HG03378 (cell line): ENCODE results near the gene RTL1.

Experiments used
- ATAC-seq: cut with Tn5 transposase; IDR thresholded peaks from one replicate; pipeline ENCODE4 v1.9.1; 2021; ENCODE audit warnings: mild to moderate bottlenecking, moderate library complexity; ENCODE audit not compliant: unreplicated experiment

The RTL1 gene

DNA sequence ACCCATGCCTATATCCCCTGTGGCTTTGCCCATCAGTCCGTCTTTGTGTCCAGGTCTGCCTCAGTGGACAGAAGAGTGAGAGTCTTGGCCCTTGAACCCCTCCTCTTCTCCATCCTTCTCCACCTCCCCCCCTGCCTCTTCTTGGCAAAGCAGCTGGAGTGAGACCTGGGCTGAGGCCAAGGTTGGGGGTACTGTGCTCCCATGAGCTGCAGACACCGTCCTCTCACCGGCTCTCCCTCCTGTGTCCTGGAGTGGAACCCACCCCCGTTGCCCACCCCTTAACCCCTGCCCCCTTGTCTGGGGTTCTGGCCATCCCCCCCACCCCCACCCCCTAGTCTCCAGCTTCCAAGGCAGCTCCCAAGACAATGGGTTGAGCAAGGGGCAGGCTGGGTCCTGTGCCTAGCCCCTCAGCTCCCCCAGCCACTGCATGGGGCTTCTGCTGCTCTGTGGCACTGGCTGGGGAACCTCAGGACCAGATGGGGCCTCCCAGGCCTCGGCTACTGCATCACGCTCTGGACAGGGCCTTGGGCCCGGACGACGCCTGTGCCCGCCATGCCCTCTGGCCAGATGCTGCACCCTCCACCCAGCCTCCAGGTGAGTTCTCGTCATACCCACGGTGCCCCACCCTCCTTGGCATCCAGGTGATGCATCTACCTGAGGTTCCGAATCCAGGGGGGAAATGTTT is 35.7 kb downstream of the RTL1 start:
- ATAC-seq = no peak

DNA sequence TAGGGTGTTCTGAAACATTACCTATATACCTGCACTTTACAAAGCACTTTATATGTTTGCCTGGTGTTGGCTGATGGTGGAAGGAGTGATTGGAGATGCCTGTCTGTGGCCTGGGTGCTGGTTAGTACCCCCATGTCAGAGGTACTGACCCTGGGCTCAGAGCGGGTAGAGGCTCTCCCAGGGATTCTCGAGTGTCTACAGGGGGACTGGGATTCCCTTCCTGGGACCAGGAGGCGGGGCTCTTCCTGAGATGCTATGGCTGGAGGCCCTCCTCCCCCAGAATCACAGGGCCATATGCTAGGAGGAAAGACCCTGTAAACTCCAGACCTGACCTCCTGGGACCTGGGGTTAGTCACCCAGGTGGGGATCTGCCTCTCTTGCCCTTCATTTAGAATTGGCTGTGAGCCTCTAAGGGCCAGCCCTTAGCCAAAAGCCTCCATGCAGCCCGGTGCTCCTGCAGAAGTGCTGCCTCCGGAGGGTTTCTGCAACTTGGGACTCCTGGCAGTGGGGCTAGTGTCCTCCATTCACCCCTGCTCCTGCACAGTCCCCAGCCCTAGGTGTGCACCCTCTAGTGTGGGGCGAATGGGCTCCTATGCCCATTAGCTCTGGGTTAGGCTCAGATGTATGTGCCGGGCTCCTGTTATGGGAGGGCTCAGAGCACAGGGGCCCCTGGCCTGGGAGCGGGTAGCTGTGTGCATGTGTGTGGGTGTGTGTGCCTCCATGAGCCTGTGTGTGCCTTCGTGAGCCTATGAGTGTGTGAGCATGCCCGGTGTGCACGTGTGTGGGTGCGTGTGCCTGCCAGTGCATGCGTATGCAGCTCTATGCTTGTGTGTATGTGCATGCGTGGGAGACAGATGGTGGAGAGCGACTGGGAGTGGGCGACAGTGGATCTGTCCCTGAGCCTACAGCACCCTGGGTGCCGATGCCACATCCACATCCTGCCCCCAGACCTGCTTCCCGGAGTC is 36.6 kb downstream of the RTL1 start:
- no peak for ATAC-seq

DNA sequence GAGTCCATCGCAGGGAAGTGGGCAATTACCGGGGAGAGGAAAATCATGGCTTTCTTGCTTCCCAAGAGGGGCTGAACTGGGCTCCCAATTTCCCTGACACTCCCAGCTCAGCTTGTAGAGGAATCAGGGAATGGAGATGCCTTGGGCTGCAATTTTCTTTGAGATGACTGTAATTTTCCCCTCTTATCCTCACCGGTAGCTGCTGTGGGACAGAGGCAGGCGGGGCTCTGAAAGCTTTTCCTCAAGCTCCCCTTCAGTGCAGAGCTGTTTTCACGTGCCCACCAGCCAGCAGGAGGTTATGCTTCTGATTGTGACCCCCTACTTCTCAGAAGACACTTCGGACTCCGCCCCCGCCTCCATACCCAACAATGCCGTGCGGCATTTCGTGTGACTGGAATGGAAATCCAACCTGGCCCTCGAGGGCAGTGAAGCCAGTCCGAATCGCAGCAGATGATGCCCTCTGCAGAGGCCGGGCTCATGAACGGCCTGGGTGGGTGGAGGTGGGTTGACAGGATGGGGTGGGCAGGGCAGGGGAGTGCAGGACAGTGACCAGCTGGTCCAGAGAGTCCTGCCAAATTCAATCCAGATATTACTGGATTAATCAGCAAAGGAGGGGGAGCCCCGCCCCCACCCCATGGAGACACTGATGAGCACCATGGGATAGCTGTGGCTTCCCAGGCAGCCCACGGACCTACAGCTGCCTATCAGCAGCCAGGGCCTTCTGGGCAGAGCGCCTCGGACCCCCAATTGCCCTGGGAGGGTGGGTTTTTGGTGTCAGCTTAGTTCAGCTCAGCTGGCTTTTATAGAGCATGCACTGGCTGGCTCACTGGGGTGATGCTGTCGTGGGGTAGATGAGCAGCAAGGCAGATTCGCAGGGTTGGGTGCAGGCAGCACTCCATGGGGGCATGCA is 37.6 kb downstream of the RTL1 start:
- no peak for ATAC-seq

DNA sequence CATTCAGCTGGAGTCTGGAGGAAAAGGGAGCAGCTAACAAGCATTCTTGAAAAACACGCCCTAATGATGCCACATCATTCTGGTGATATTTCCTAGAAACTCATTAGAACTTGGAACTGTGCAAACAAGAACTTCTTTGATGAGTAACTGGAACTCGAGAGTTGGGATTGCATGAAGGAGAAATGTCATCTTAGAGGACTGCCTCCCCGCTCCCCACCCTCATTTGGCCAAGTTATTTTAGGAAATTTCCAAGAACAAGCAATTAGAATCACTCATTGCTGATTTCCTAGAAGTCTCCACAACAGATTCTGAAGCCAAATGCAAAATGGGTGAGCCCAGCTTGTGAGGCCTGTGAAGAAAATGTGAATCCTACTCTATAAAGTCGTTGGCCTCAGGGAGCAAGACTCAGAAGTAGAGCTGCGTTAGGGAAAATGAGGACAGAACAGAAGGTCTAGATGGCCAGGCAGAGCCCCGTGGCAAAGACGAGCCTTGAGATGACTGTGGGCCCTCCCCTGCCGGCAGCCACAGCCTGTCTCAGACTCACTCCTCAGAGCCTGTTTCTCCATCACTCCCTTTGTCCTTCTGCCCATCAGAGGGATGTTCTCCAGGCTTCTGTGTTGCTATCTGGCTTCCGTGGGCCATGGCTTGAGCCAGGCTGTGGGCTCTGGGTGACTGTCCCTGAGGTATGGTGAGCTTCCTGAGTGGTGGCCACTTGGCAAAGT is 38.4 kb downstream of the RTL1 start:
- ATAC-seq = no peak

DNA sequence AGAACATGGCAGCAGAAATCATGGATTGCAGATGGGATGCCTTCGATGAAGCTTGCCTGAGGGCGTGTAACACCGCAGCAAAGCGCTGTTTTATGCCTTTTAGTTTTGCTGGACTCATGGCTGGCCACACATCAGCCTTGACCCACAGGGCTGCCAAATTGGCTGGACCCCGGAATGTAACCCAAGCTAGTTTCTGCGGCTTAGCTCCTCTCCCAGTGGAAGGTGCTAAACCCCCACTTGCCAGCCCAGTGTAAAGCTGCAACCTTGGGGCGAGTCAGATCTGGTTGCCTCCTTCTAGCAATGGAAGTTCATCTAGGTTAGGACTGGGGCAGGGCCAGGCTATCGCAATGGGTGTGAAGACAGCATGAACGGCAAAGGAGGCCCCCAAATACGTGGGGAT is 39.3 kb downstream of the RTL1 start:
- no peak for ATAC-seq

DNA sequence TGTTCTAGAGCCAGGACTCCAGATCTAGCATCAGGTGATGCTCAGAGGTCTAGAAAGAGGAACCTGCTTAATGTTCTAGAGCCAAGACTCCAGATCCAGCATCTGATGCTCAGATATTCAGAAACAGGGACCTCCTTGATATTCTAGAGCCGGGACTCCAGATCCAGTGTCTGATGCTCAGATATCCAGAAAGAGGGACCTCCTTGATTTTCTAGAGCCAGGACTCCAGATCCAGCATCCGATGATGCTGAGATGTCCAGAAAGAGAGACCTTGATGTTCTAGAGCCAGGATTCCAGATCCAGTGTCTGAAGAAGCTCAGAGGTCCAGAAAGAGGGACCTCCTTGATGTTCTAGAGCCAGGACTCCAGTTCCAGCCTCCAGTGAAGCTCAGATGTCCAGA is 40.7 kb downstream of the RTL1 start:
- no peak for ATAC-seq

DNA sequence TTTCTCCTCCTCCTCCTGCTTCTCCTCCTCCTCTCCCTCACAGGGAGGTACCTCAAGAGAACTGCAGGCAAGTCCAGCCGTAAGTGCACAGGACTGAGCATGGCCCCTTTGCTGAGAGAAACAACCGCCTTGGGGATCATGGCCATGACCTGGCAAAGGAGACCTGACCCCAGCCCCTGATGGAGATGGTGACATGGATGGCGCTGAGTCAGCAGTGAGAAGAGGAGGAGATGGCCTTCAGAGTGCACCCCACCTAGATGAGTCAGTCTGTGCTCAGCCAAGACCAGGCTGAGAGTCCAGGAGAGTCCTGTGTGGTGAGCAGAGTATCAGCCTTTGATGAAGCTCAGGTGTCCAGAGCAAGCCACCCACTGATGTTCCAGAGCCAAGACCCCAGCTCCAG is 41.2 kb downstream of the RTL1 start:
- ATAC-seq = no peak

DNA sequence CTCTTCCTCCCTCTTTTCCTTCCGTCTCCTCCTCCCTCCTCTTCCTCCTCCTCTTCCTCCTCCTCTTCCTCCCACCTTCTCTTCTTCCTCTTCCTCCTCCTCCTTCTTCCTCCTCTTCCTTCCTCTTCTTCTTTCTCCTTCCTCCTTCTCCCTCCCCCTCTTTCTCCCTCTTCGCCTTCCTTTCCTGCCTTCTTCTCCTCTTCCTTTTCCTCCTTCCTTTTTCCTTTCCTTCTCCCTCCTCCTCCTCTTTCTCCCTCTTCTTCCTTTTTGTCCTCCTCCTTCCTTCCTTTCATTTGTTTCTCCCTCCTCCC is 41.6 kb downstream of the RTL1 start:
- ATAC-seq = no peak

DNA sequence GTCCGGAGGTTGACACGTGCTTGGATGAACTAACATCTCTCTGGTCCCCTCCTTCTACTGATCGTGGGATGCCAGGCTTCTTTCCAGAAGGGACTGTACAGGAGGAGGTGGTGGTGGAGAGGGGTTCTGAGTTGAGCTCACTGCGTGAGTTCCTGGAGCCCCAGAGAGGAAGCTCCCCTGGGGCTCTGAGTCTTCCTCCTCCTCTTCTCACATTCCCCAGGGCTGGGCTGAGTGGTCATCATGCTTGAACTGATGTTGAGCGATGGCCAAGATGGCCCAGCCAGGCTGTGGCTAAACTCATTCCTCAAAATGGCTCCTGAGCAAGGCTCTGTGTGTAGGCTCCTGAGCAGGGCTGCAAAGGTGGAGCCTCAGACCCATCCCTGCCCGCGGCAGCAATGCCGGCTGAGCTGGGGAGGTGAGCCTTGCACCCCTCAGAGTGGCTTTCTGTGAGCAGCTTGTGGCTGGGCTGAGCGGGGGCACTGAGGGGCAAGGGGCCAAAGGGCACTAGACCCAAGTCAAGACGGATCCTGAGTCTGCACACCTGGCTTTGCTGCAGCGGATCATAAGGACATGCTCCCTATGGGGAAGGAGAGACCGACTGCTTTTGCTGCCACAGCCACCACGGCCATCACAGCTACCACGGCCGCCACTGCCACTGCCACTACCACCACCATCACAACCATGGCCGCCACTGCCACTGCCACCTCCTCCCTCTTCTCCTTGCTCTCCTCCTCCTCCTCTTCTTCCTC is 42.2 kb downstream of the RTL1 start:
- ATAC-seq = no peak

DNA sequence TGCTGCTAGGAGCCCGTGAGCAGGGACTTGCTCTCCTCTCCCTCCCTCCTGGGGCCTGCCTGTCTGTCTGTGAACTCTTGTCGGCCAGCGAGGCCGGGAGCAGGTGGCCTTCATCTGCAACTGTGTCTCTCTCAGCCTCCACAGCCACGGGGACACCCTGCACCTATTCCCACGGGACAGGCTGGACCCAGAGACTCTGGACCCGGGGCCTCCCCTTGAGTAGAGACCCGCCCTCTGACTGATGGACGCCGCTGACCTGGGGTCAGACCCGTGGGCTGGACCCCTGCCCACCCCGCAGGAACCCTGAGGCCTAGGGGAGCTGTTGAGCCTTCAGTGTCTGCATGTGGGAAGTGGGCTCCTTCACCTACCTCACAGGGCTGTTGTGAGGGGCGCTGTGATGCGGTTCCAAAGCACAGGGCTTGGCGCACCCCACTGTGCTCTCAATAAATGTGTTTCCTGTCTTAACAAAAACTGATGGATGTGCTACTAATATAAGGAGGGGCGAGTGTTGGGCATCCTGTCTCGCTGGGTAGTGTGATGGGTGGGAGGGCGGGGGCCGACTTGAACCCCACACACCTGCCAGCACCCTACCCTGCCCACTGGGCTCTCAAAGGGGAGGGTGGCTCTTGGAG is 42.9 kb downstream of the RTL1 start:
- ATAC-seq = no peak

DNA sequence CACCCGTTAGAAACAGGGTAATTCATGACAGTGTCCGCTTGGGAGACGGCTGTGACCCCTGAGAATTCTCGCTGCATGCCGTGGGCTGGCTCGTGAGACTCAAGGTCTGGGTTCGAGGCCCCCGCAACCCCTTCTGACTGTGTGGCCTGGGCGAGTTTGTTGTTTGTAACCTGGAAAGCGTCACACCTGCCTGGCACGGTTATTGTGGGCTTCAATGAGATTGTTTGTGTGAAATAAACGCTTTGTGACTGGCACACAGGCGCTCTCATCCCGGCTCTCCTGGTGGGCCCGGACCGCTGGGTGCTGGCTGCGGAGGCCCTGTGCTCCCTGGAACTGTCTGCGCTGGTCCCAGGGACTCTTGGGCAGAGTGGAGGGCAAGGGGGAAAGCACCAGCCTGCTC is 43.7 kb downstream of the RTL1 start:
- no peak for ATAC-seq

DNA sequence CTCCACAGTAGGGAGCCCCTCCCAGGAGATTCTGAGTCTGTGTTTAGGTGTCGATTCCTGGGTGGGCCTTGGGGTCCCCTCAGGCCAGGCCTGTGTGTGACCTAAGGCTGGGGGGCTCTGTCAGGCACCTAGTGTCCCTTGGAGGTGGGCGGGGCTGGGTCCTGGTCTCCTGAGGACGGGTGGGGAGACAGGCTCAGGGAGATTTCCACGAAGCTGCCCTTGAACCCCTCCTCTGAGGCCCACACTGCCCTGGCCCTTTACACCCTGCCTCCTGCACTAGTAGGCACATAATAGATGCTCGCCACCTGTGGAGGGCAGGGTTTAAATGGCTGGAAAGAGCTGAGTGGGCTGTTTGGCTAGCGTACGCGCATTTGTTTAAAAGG is 44.7 kb downstream of the RTL1 start:
- no peak for ATAC-seq

DNA sequence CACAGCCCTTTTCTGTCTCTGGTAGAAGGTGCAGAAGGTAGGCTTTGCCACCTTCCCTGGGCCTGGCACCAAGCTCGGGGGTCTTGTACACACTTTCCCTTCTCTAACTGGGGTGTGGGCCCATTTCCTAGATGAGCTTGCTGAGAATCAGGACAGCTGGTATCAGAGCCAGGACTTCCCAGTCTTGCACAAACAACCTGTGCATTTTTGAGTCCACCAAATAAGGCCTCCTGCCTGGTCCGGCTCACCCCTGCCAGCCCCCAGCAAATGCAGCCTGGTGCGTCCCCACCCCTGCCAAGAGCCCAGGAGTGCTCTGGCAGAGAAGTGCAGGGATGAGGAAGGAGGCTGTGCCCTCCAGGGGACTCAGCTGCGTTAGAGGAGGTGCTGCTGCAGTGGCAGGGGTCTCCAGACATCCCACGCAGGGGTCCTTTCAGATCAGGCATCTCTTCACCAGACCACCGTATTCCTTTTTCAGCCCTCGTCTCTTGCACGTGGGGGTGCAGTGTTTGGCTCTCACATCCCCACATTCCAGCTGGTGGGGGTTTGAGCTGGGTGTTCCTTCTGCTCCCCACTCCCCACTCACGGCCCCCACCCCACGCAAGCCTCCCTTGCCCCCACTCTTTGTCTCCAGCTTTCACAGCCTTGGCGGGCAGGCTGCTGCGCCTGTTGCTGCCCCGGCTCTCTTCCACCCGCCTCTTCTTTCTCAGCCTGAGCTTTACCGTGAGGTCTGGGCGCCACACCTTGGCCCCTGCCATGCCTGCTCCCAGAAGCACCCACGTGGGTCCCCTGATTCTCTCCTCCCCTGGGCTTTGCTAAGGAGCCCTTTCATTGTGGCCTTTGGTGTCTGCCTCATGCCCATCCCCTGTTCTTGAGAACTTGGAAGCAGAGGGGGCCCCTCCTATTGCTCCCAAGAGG is 45.3 kb downstream of the RTL1 start:
- ATAC-seq = no peak

DNA sequence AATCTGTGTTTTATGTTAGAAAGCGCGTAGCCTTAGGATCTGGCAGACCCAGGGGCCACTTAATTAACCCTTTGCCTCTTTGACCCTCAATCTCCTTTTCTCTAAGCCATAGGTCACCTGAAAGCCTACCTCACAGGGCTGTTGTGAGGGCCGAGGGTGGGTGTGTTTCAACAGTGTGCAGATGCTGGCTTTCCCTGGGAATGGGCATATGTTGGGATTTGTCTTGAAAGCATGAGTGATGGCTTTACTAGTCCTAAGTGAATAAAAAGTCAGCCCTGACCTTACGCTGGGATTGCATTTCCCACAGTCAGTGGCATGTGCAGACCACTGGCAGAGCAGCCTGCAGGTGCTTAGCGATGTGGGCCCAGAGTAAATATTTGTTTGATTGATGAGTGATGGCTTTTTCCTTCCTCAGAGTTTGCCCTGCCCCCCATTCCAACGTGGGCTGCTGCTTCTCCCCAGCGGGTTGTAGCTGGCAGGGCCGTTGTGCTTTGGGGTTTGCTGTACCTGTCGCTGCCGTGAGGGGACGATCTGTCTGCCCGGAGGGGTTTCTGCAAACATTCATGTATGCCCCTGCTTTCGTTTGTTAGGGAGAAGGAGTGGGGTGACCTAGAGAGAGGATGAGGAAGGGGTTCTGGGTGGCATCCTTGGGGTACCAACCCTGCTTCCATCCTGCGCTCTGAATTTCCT is 46.1 kb downstream of the RTL1 start:
- ATAC-seq = no peak

DNA sequence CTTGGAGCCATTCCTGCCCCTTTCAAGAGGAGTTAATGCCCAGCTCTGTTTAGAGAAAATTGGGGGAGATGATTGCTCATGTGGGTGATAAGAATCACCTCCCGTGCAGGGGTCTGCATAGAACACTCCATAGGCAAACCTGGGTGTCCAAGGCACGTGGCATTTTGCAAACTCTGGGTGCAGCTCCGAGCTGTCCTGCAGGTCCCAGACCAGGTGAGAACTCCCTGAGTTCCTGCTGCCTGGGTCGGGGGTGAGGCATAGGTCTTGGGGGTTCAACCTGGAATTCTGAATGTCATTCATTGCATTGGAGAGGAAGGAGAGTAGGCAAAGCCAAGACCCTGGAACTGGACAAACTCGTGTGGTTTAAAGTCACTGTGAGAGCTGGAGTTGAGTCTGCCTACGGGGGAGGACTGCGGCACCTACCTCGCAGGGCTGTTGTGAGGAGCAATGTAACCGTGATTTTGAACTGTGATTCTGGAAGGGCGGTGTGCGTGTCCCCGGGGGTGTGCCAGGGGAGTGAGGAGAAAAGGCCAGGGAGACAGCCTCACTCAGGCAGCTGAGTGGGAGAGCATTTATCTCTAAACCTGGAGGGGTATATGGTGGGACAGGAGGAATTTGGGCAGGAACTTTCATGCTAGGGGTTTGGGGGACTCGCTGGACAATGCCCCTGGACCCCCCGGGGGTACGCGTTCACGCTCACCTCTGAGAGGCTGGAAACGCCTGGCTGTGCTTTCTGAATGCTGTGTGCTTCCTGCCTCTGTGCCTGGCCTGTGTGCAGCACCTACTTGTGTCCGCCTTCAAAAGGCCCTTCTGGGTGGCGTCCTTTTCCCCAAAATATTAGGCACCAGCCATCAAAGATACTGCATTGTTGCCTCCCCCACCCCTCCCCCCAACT is 47.2 kb downstream of the RTL1 start:
- no peak for ATAC-seq

DNA sequence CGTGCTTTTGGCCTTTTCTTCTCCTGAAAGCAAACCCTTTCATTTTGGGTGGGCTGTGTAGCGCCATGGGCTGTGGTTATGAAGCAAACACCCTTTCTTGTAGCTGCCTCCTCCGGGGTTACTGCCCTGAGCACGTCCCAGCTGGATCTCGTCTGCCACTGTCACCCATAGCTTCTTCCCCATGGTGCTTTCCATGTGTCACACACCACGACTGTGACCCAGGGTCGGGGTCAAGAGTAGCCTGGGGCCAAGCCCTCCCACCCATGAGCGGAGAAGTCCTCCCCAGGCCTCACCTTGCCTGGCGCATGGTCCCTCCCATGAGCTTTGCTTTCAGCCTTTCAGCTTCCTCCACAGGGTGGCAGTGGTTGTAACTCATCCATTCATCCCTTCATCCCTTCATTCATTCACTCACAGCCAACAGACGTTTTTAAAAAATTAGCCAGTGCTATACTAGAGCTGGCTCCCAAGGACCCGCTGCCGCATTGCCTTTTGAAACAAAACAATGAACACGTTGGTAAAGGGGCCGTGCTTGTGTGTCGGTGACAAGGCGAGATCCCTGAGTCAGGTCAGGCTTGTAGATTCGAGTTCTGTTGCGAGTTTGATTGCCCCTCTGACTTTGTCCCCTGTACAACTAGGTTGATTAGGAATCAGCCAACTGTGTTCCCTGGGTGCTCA is 48.1 kb downstream of the RTL1 start:
- ATAC-seq = no peak
